Endodermal cell (in vitro differentiated cells): Measurements from ENCODE around the gene RAB17. TPM values are rescaled to one million over a fixed set of nuclear protein-coding genes. Genes with fewer than 3 reads are reported as not detected.

ENCODE experiments used
- DNase-seq: peaks from one replicate; pipeline ENCODE4 v3.0.0-alpha.2; 2017
- H3K27ac ChIP-seq: 2 replicates; pipeline ENCODE4 v1.5.1; 2013; ENCODE audit warnings: mild to moderate bottlenecking, low read depth, low read length, moderate library complexity
- H3K27me3 ChIP-seq: 2 replicates; pipeline ENCODE4 v1.6.1; 2013; ENCODE audit warnings: mild to moderate bottlenecking, low read length, moderate library complexity; ENCODE audit not compliant: insufficient read depth, control insufficient read depth, poor library complexity, severe bottlenecking
- H3K36me3 ChIP-seq: 2 replicates; pipeline ENCODE4 v1.7.0; 2013; ENCODE audit warnings: mild to moderate bottlenecking, low read length, moderate library complexity; ENCODE audit not compliant: control insufficient read depth, insufficient read depth
- H3K4me1 ChIP-seq: one replicate; pipeline ENCODE4 v1.7.0; 2013; ENCODE audit warnings: low read length; ENCODE audit not compliant: control insufficient read depth, insufficient read depth
- H3K4me3 ChIP-seq: 2 replicates; pipeline ENCODE4 v1.5.1; 2013; ENCODE audit warnings: mild to moderate bottlenecking, low read length, moderate library complexity
- H3K9ac ChIP-seq: 2 replicates; pipeline ENCODE4 v1.6.1; 2013; ENCODE audit warnings: mild to moderate bottlenecking, low read length, moderate library complexity; ENCODE audit not compliant: poor library complexity, severe bottlenecking; ENCODE audit errors: extremely low read depth
- H3K9me3 ChIP-seq: 2 replicates; pipeline ENCODE4 v1.6.1; 2013; ENCODE audit warnings: mild to moderate bottlenecking, low read length, moderate library complexity; ENCODE audit not compliant: control insufficient read depth
- H3K27ac Mint-ChIP-seq: 2 replicates; pipeline ENCODE4 v1.8.0; 2020; ENCODE audit warnings: mixed read lengths
- H3K27me3 Mint-ChIP-seq: 2 replicates; pipeline ENCODE4 v1.8.0; 2021; ENCODE audit warnings: mild to moderate bottlenecking, mixed read lengths; ENCODE audit not compliant: insufficient read depth
- H3K36me3 Mint-ChIP-seq: 2 replicates; pipeline ENCODE4 v1.8.0; 2020; ENCODE audit warnings: low read depth, mixed read lengths
- H3K4me1 Mint-ChIP-seq: 2 replicates; pipeline ENCODE4 v1.8.0; 2020; ENCODE audit warnings: mixed read lengths
- H3K4me3 Mint-ChIP-seq: 2 replicates; pipeline ENCODE4 v1.8.0; 2020; ENCODE audit warnings: mild to moderate bottlenecking, moderate library complexity, mixed read lengths
- H3K9me3 Mint-ChIP-seq: 2 replicates; pipeline ENCODE4 v1.8.0; 2020; ENCODE audit warnings: mild to moderate bottlenecking, mixed read lengths
- CTCF ChIP-seq: fragments of 200-600 bp; sonication (generic); conservative IDR thresholded peaks from 2 replicates; pipeline ENCODE4 v1.5.0; 2021; ENCODE audit warnings: antibody characterized with exemption, mild to moderate bottlenecking
- WGBS, 2 experiments: methylation state at CpG; one replicate each; pipeline versions ENCODE4 v1.1.5 to v1.1.7; 2013; ENCODE audit warnings: missing lambda C conversion rate in 2 of 2, mixed read lengths in 1 of 2; ENCODE audit not compliant: insufficient coverage in 1 of 2, insufficient read length in 1 of 2; 5-methylcytosine and 5-hydroxymethylcytosine counted together
- total RNA-seq, 2 donors: library from RNA; stranded (reverse); fragmentation: NEBNext Ultra II Directional in 1 of 2; extraction: Animal tissue kit (Norgen Biotek cat#: 25700) in 1 of 2; gene quantifications; 2 replicates in 1 of 2; 3 replicates in 1 of 2; pipeline ENCODE4 v1.2.1, GENCODE V29; 2021

RAB17 gene
- total RNA-seq, 2 donors from 2014 or later, result 235 to 369 TPM

- WGBS, 2 experiments, result 91 to 94% methylated on average over 15 to 26 of the region's 26 CpGs
- Histone ChIP-seq H3K27ac (no peak overlapping the region), H3K36me3 (peaks cover 74% of the 10 kb centered on the region), H3K4me3 (no peak overlapping the region), H3K9me3 (no peaks in the 10 kb centered on the region), H3K9ac (no peak overlapping the region), H3K4me1 (peaks cover 8% of the 10 kb centered on the region), H3K27me3 (no peaks in the 10 kb centered on the region)
- H3K4me1 Mint-ChIP-seq, result peaks cover 22% of the 10 kb centered on the region
- TF ChIP-seq CTCF, result no peak
- no peak overlapping the region for H3K27ac Mint-ChIP-seq
- no peaks in the 10 kb centered on the region for H3K9me3 Mint-ChIP-seq
- peaks cover 71% of the 10 kb centered on the region for H3K36me3 Mint-ChIP-seq
- H3K27me3 Mint-ChIP-seq, result no peaks in the 10 kb centered on the region
- DNase-seq, result no peak
- no peak overlapping the region for H3K4me3 Mint-ChIP-seq
Observed at GRCh38 chr2:237577956-237578870, 12.3 kb downstream of the RAB17 start.

- TF ChIP-seq CTCF, result no peak
- no peak overlapping the region for H3K4me3 Mint-ChIP-seq
- Histone ChIP-seq H3K27ac (no peak overlapping the region), H3K9me3 (no peaks in the 10 kb centered on the region), H3K27me3 (no peaks in the 10 kb centered on the region), H3K4me1 (peaks cover 9% of the 10 kb centered on the region), H3K4me3 (no peak overlapping the region), H3K36me3 (peaks cover 69% of the 10 kb centered on the region), H3K9ac (no peak overlapping the region)
- H3K36me3 Mint-ChIP-seq, result peaks cover 70% of the 10 kb centered on the region
- H3K27ac Mint-ChIP-seq, result no peak overlapping the region
- H3K9me3 Mint-ChIP-seq, result no peaks in the 10 kb centered on the region
- H3K4me1 Mint-ChIP-seq, result peaks cover 28% of the 10 kb centered on the region
- 82 to 93% methylated on average over 4 to 10 of the region's 10 CpGs for WGBS, 2 experiments
- no peaks in the 10 kb centered on the region for H3K27me3 Mint-ChIP-seq
- no peak for DNase-seq
Observed at GRCh38 chr2:237577458-237577857, 13.1 kb downstream of the RAB17 start.

- peaks cover 67% of the 10 kb centered on the region for H3K36me3 Mint-ChIP-seq
- H3K36me3 ChIP-seq, result peaks cover 67% of the 10 kb centered on the region
- H3K9ac ChIP-seq, result no peak overlapping the region
- H3K4me1 ChIP-seq, result peaks cover 7% of the 10 kb centered on the region
- no peak for TF ChIP-seq CTCF
- H3K27ac ChIP-seq, result no peak overlapping the region
- H3K27ac Mint-ChIP-seq, result no peak overlapping the region
- H3K9me3 Mint-ChIP-seq, result no peaks in the 10 kb centered on the region
- no peaks in the 10 kb centered on the region for H3K27me3 ChIP-seq
- no peaks in the 10 kb centered on the region for H3K27me3 Mint-ChIP-seq
- H3K4me3 ChIP-seq, result no peak overlapping the region
- no peaks in the 10 kb centered on the region for H3K9me3 ChIP-seq
- H3K4me1 Mint-ChIP-seq, result peaks cover 28% of the 10 kb centered on the region
- 91 to 95% methylated on average over 4 to 9 of the region's 9 CpGs for WGBS, 2 experiments
- DNase-seq, result no peak
- no peak overlapping the region for H3K4me3 Mint-ChIP-seq
Observed at GRCh38 chr2:237576974-237577373, 13.6 kb downstream of the RAB17 start.
